Neural crest cell (in vitro differentiated cells): ENCODE results near the gene MCM5. TPM values are rescaled to one million over a fixed set of nuclear protein-coding genes. Genes with fewer than 3 reads are reported as not detected.

Experiments used
- DNase-seq: peaks from one replicate; pipeline ENCODE4 v3.0.0; 2021; ENCODE audit warnings: low read depth, mixed read lengths, low spot score
- H3K27ac Mint-ChIP-seq: one replicate; pipeline ENCODE4 v1.8.0; 2021; ENCODE audit warnings: mild to moderate bottlenecking, mixed read lengths; ENCODE audit not compliant: unreplicated experiment
- H3K27me3 Mint-ChIP-seq: 2 replicates; pipeline ENCODE4 v1.8.0; 2021; ENCODE audit warnings: low read depth, mild to moderate bottlenecking, mixed read lengths
- H3K36me3 Mint-ChIP-seq: 2 replicates; pipeline ENCODE4 v1.8.0; 2021; ENCODE audit warnings: low read depth, mild to moderate bottlenecking, mixed read lengths
- H3K4me1 Mint-ChIP-seq: 2 replicates; pipeline ENCODE4 v1.8.0; 2021; ENCODE audit warnings: mixed read lengths
- H3K4me3 Mint-ChIP-seq: one replicate; pipeline ENCODE4 v1.8.0; 2021; ENCODE audit warnings: mild to moderate bottlenecking, mixed read lengths
- H3K9me3 Mint-ChIP-seq: 2 replicates; pipeline ENCODE4 v1.8.0; 2021; ENCODE audit warnings: mixed read lengths
- total RNA-seq: library from RNA; stranded (reverse); gene quantifications from 2 replicates; pipeline ENCODE4 v1.2.1, GENCODE V29; 2021
- TF ChIP-seq, protein P1 (sequence below): fragments of 200-600 bp; sonication (generic); conservative IDR thresholded peaks from 2 replicates; pipeline ENCODE4 v1.5.0; 2021; ENCODE audit warnings: antibody characterized with exemption, mild to moderate bottlenecking

MCM5 gene
- total RNA-seq, 1 donor from 2014 or later = 187 TPM

- Mint-ChIP-seq H3K9me3 (no peaks in the 10 kb centered on the region), H3K36me3 (peaks cover 4% of the 10 kb centered on the region), H3K27me3 (no peaks in the 10 kb centered on the region), H3K4me1 (peaks cover 12% of the 10 kb centered on the region), H3K4me3 (no peak overlapping the region), H3K27ac (peak overlapping the region; percentile 50)
- no peak for DNase-seq
- TF ChIP-seq, protein P1, sequence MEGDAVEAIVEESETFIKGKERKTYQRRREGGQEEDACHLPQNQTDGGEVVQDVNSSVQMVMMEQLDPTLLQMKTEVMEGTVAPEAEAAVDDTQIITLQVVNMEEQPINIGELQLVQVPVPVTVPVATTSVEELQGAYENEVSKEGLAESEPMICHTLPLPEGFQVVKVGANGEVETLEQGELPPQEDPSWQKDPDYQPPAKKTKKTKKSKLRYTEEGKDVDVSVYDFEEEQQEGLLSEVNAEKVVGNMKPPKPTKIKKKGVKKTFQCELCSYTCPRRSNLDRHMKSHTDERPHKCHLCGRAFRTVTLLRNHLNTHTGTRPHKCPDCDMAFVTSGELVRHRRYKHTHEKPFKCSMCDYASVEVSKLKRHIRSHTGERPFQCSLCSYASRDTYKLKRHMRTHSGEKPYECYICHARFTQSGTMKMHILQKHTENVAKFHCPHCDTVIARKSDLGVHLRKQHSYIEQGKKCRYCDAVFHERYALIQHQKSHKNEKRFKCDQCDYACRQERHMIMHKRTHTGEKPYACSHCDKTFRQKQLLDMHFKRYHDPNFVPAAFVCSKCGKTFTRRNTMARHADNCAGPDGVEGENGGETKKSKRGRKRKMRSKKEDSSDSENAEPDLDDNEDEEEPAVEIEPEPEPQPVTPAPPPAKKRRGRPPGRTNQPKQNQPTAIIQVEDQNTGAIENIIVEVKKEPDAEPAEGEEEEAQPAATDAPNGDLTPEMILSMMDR = no peak
Observed at GRCh38 chr22:35446365-35446764, 46.4 kb downstream of the MCM5 start.

DNA sequence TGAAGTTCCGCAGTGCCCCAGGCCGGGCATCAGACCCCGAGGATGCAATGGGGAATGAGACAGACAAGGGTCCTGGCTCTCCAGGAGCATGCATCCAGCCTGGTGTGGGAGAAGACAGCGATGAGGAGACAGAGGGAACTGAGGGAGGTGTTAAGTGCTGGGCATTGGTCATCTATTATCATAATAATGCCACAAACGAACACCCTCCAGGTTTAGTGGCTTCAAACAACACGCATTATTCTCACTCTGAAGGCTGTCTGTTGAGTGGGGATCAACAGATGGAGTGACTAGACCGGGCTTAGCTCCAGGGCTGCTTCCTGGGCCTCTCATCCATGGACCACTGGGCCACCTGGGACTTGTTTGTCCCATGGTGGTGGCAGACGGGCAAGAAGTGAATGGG lies 48.6 kb downstream of the MCM5 start:
- H3K9me3 Mint-ChIP-seq = no peaks in the 10 kb centered on the region
- H3K27me3 Mint-ChIP-seq = peaks cover 5% of the 10 kb centered on the region
- TF ChIP-seq, protein P1 = no peak
- no peak for DNase-seq
- no peak overlapping the region for H3K4me3 Mint-ChIP-seq
- peaks cover 16% of the 10 kb centered on the region for H3K4me1 Mint-ChIP-seq
- no peak overlapping the region for H3K27ac Mint-ChIP-seq
- H3K36me3 Mint-ChIP-seq = peaks cover 4% of the 10 kb centered on the region

DNA sequence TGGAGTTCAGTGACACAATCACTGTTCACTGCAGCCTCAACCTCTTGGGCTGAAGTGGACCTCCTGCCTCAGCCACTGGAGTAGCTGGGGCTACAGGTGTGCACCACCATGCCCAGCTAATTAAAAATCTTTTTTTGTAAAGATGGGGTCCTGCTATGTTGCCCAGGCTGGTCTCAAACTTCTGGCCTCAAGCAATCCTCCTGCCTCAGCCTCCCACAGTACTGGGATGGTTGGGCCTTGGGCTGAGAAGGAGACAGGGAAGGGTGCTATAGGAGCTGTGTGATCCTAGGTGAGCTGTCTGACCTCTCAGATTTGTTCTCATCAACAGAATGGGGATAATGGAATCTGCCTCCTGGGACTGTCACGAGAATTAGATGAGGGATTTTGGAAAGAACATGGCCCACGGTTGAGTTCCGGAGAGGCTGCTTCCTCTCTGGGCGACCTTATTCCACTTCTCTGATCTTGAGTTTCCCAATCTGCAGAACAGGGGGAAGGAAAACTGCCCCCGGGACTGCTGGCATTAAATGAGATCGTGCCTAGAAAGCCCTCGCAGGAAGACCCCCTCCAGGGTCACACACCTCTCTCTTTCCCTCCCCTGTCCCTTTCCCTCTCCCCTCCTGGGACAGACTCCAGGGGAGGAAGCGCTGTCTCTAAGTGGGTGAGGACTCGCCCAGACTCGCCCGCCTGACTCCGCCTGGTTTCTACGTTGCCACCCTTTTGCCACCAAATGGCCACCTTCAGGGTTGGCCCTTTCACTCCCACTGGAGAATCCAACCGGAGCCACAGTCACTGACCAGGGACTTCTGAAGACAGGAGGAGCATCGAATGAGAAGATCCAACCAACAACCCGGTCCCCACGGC lies 50.1 kb downstream of the MCM5 start:
- Mint-ChIP-seq H3K27ac (no peak overlapping the region), H3K4me1 (peaks cover 16% of the 10 kb centered on the region), H3K36me3 (peaks cover 4% of the 10 kb centered on the region), H3K4me3 (no peak overlapping the region), H3K9me3 (no peaks in the 10 kb centered on the region), H3K27me3 (peaks cover 9% of the 10 kb centered on the region)
- TF ChIP-seq, protein P1 = no peak
- no peak for DNase-seq

- no peak for DNase-seq
- peaks cover 4% of the 10 kb centered on the region for H3K36me3 Mint-ChIP-seq
- H3K9me3 Mint-ChIP-seq = no peaks in the 10 kb centered on the region
- peaks cover 9% of the 10 kb centered on the region for H3K27me3 Mint-ChIP-seq
- TF ChIP-seq, protein P1 = no peak
- no peak overlapping the region for H3K4me3 Mint-ChIP-seq
- H3K4me1 Mint-ChIP-seq = peaks cover 15% of the 10 kb centered on the region
- H3K27ac Mint-ChIP-seq = no peak overlapping the region
Observed at GRCh38 chr22:35450824-35451569, 51.1 kb downstream of the MCM5 start.

GRCh38 chr22:35451592-35451991 lies 51.7 kb downstream of the MCM5 start:
- H3K9me3 Mint-ChIP-seq = no peaks in the 10 kb centered on the region
- H3K4me1 Mint-ChIP-seq = peaks cover 11% of the 10 kb centered on the region
- no peak overlapping the region for H3K4me3 Mint-ChIP-seq
- peaks cover 4% of the 10 kb centered on the region for H3K36me3 Mint-ChIP-seq
- peaks cover 9% of the 10 kb centered on the region for H3K27me3 Mint-ChIP-seq
- TF ChIP-seq, protein P1 = no peak
- peak overlapping the region; percentile 64 for H3K27ac Mint-ChIP-seq
- DNase-seq = no peak
